ENCODE measurements around the gene PIGP.

- TF ChIP-seq POLR2A (IDR thresholded peaks at IDR 0.05; ENCODE audit: extremely low read depth, insufficient read length) (no peak), CTCF (IDR thresholded peaks at IDR 0.05; ENCODE audit: low read depth, low read length) (no peak), MYC (IDR thresholded peaks at IDR 0.05; ENCODE audit: low read depth, low read length) (no peak), MAX (IDR thresholded peaks at IDR 0.05; ENCODE audit: low read depth, low read length) (no peak)
Measured at GRCh38 chr21:37082856-37083528, 10.1 kb upstream of the PIGP start.

All from NB4 (cell line).